Tibial nerve (tissue), 4 donors: ENCODE results near the gene HLA-DRB1. TPM values are rescaled to one million over a fixed set of nuclear protein-coding genes. Genes with fewer than 3 reads are reported as not detected.

Experiments used
- DNase-seq, 2 donors: peaks; one replicate each; pipeline ENCODE4 v3.0.0-alpha.2; 2019; ENCODE audit warnings: low spot score in 2 of 2
- H3K27ac ChIP-seq, 4 donors: fragments of 200-600 bp; sonication (generic) in 3 of 4; one replicate each; pipeline ENCODE4 v1.5.1; 2017 to 2019; ENCODE audit warnings: mild to moderate bottlenecking in 1 of 4
- H3K27me3 ChIP-seq, 2 donors: fragments of 200-600 bp; sonication (generic) in 1 of 2; one replicate each; pipeline versions ENCODE4 v1.5.1 to v1.6.0; 2017 to 2019
- H3K36me3 ChIP-seq, 3 donors: fragments of 200-600 bp; sonication (generic); one replicate each; pipeline ENCODE4 v1.5.1; 2018 to 2019
- H3K4me1 ChIP-seq, 4 donors: fragments of 200-600 bp; sonication (generic) in 3 of 4; one replicate each; pipeline ENCODE4 v1.5.1; 2017 to 2019
- H3K4me3 ChIP-seq, 4 donors: fragments of 200-600 bp; sonication (generic) in 3 of 4; one replicate each; pipeline ENCODE4 v1.5.1; 2017 to 2019; ENCODE audit warnings: mild to moderate bottlenecking in 1 of 4, moderate library complexity in 1 of 4
- H3K9me3 ChIP-seq, 4 donors: fragments of 200-600 bp; sonication (generic) in 3 of 4; one replicate each; pipeline ENCODE4 v1.5.1; 2017 to 2019
- EP300 ChIP-seq, 2 donors: sonication (generic); formaldehyde crosslinking; IDR thresholded peaks; one replicate each; pipeline ENCODE4 v1.6.1; 2017; ENCODE audit warnings: antibody characterized with exemption in 2 of 2, mild to moderate bottlenecking in 1 of 2
- POLR2A ChIP-seq, 2 donors: fragments of 450-650 bp; IDR thresholded peaks; one replicate each; pipeline ENCODE4 v1.6.1; 2017; ENCODE audit warnings: antibody characterized with exemption in 2 of 2, mild to moderate bottlenecking in 2 of 2, moderate library complexity in 2 of 2
- WGBS, 2 donors: methylation state at CpG; one replicate each; pipeline ENCODE4 v1.1.5; 2018; 5-methylcytosine and 5-hydroxymethylcytosine counted together
- total RNA-seq, 4 donors: library from RNA; depleted of rRNA; stranded (reverse); fragments of >200 nt; gene quantifications; one replicate each; pipeline ENCODE4 v1.1.0, GENCODE V29; 2016
- TF ChIP-seq, protein P1 (sequence below), 5 experiments: fragments of 200-600 bp in 3 of 5; fragments of 450-650 bp in 2 of 5; sonication (generic) in 3 of 5; IDR thresholded peaks; one replicate each; pipeline ENCODE4 v1.5.1; 2016 to 2019; ENCODE audit warnings: antibody characterized with exemption in 5 of 5, mild to moderate bottlenecking in 3 of 5, moderate library complexity in 2 of 5

The HLA-DRB1 gene
- total RNA-seq, 4 donors from 2014 or later = 40.2 to 94.8 (median 64.3) TPM

DNA sequence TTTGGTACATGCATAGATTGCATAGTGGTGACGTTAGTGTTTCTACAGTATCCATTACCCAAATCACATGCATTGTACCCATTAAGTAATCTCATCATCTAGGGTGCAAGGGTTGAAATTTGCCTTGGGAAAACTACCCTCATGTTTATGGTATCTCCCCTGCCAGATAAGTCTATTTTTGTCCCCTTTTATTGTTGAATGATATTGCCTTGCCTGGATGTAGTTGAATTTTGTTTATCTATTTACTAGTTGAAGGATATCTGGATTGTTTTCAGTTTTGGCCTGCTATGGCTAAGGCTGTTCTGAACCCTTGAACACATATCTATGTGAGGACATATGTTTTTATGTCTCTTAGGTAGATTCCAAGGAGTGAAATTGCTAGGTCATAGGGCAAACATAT lies 13.4 kb downstream of the HLA-DRB1 start:
- no peak overlapping the region for H3K27ac ChIP-seq
- no peaks in the 10 kb centered on the region for H3K9me3 ChIP-seq
- H3K27me3 ChIP-seq = no peaks in the 10 kb centered on the region
- no peak for TF ChIP-seq EP300 (IDR thresholded peaks at IDR 0.05)
- TF ChIP-seq, protein P1, sequence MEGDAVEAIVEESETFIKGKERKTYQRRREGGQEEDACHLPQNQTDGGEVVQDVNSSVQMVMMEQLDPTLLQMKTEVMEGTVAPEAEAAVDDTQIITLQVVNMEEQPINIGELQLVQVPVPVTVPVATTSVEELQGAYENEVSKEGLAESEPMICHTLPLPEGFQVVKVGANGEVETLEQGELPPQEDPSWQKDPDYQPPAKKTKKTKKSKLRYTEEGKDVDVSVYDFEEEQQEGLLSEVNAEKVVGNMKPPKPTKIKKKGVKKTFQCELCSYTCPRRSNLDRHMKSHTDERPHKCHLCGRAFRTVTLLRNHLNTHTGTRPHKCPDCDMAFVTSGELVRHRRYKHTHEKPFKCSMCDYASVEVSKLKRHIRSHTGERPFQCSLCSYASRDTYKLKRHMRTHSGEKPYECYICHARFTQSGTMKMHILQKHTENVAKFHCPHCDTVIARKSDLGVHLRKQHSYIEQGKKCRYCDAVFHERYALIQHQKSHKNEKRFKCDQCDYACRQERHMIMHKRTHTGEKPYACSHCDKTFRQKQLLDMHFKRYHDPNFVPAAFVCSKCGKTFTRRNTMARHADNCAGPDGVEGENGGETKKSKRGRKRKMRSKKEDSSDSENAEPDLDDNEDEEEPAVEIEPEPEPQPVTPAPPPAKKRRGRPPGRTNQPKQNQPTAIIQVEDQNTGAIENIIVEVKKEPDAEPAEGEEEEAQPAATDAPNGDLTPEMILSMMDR (IDR thresholded peaks at IDR 0.05) = no peak
- TF ChIP-seq POLR2A (IDR thresholded peaks at IDR 0.05) = no peak
- no peaks in the 10 kb centered on the region for H3K4me1 ChIP-seq
- H3K4me3 ChIP-seq = no peak overlapping the region
- no peak for DNase-seq
- WGBS, 2 donors = 66 to 72% methylated on average over 1 of the region's 1 CpG
- no peaks in the 10 kb centered on the region for H3K36me3 ChIP-seq

DNA sequence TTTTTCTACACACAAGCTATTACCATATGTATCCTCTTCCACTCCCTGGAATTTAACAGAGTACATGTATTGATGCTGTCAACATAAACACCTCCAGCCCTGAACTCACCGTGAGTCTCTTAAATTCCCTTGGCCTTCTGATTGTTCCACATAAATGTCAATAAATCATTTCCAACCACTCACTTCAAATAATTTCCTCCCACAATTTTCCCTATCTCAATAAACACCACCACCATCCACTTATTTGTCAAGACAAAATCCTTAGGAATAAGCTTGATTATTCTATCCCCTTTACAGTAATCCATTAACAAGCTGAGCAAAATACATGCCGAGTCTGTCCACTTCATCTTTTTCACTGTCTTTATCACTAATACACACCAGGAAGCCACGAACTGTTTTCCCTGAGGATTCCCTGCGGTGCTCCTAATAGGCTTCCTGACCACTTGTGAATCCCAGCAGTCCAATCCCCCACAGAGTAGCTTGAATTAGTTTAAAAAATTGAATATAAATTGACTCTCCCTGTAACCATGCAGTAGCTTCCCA lies 19.2 kb downstream of the HLA-DRB1 start:
- Histone ChIP-seq H3K36me3 (no peaks in the 10 kb centered on the region), H3K9me3 (no peaks in the 10 kb centered on the region), H3K27me3 (no peaks in the 10 kb centered on the region), H3K4me1 (no peaks in the 10 kb centered on the region), H3K27ac (no peak overlapping the region), H3K4me3 (no peak overlapping the region)
- WGBS, 2 donors = 23 to 24% methylated on average over 3 to 4 of the region's 4 CpGs
- DNase-seq = no peak
- TF ChIP-seq POLR2A (IDR thresholded peaks at IDR 0.05) = no peak
- TF ChIP-seq, protein P1 (IDR thresholded peaks at IDR 0.05) = no peak
- TF ChIP-seq EP300 (IDR thresholded peaks at IDR 0.05) = no peak

DNA sequence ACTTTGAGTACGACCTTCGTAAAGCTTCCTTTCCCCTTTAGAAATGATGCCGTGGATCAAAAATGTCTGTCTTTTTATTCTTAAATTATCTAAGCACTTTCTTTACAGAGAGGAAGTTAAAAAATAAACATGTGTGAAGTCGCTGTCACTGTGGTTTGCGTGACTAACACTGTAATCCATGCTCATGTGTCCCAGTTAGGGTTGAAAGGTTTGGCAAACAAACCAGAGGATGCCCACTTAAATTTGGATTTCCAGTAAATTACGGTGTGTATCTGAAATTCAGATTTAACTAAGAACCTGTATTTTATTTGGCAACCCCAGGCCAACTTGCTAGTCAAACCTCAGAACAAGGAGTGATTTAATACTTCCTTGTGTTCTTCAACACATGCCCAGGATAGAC lies 21.1 kb downstream of the HLA-DRB1 start:
- DNase-seq = no peak
- Histone ChIP-seq H3K36me3 (no peaks in the 10 kb centered on the region), H3K27me3 (no peaks in the 10 kb centered on the region), H3K9me3 (no peaks in the 10 kb centered on the region), H3K4me3 (no peak overlapping the region), H3K4me1 (no peaks in the 10 kb centered on the region), H3K27ac (no peak overlapping the region)
- 0% methylated on average over 4 to 5 of the region's 6 CpGs for WGBS, 2 donors
- TF ChIP-seq POLR2A (IDR thresholded peaks at IDR 0.05) (no peak), EP300 (IDR thresholded peaks at IDR 0.05) (no peak)
- TF ChIP-seq, protein P1 (IDR thresholded peaks at IDR 0.05) = no peak

DNA sequence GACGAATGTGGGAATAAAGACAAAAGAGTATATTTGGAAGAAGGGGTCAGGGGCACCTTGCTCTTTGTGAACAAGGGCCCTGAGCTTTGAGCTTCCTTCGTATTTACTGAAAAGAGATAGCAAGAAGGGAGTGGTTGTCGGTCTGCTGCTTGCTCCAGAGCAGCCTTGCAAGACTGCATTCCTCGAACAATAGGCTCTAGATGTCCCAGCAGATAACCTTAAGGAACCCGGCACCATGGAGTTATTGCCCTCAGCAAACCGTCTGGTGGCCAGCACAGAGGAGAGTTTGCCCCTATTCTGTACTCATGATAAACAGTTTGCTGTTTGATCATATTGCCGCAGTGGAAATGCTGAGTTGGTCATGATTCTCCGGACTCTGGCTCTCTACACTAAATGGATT lies 22.7 kb downstream of the HLA-DRB1 start:
- Histone ChIP-seq H3K36me3 (no peaks in the 10 kb centered on the region), H3K9me3 (no peaks in the 10 kb centered on the region), H3K4me1 (no peaks in the 10 kb centered on the region), H3K27me3 (no peaks in the 10 kb centered on the region), H3K27ac (no peak overlapping the region), H3K4me3 (no peak overlapping the region)
- no peak for DNase-seq
- TF ChIP-seq, protein P1 (IDR thresholded peaks at IDR 0.05) = no peak
- no peak for TF ChIP-seq POLR2A (IDR thresholded peaks at IDR 0.05)
- no peak for TF ChIP-seq EP300 (IDR thresholded peaks at IDR 0.05)
- 44 to 47% methylated on average over 2 to 4 of the region's 8 CpGs for WGBS, 2 donors

DNA sequence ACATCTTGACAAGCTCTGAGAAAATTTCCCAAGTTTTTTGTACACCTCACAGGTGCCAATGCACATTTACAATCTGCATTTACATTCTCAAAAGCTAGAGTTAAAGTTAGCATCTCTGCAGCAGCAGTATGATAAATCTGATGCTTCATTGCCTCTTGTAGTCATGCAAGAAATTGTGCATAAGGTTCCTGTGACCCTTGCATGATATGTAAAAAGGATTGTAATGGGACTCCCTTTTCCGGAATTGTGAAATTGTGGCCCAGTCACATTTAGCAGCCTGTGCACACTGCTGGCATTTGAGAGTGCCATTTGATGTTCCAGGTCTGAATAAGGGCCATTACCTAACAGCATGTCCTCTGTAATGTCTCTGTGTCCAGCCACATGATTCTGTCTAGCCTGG lies 24.1 kb downstream of the HLA-DRB1 start:
- no CpG with 5 or more reads among the region's 1 CpG for WGBS, 2 donors
- TF ChIP-seq EP300 (IDR thresholded peaks at IDR 0.05) (no peak), POLR2A (IDR thresholded peaks at IDR 0.05) (no peak)
- TF ChIP-seq, protein P1 (IDR thresholded peaks at IDR 0.05) = no peak
- Histone ChIP-seq H3K4me3 (no peak overlapping the region), H3K27me3 (no peaks in the 10 kb centered on the region), H3K9me3 (no peaks in the 10 kb centered on the region), H3K36me3 (no peaks in the 10 kb centered on the region), H3K27ac (no peak overlapping the region), H3K4me1 (no peaks in the 10 kb centered on the region)
- DNase-seq = no peak
